Loucy (cell line): ENCODE data around the gene RLN2.
A peak's percentile ranks its signal among the peaks of the same experiment; 100 is the strongest.
"Not testable (repeated sequence)": the region's sequence is repeated elsewhere in the genome, so short reads cannot be mapped to it uniquely, and the experiment has no call there.

Experiments
- H2AFZ ChIP-seq: fragments of 200-600 bp; sonication (generic); 2 replicates; pipeline ENCODE4 v1.6.0; 2016; ENCODE audit warnings: antibody characterized with exemption, mild to moderate bottlenecking, low read length, moderate library complexity
- H3F3A ChIP-seq: fragments of 200-600 bp; 2 replicates; pipeline ENCODE4 v1.6.0; 2016; ENCODE audit warnings: antibody characterized with exemption, low read depth, mild to moderate bottlenecking
- H3K27me3 ChIP-seq: fragments of 200-600 bp; sonication (generic); 2 replicates; pipeline ENCODE4 v1.6.1; 2014; ENCODE audit warnings: low read length, mild to moderate bottlenecking; ENCODE audit not compliant: insufficient read depth, poor library complexity, severe bottlenecking
- H3K36me3 ChIP-seq: fragments of 200-600 bp; sonication (generic); 2 replicates; pipeline ENCODE4 v1.6.1; 2016; ENCODE audit warnings: low read length; ENCODE audit not compliant: insufficient read depth
- H3K4me1 ChIP-seq: fragments of 200-600 bp; sonication (generic); 2 replicates; pipeline ENCODE4 v1.5.1; 2014; ENCODE audit warnings: low read length, mild to moderate bottlenecking; ENCODE audit not compliant: insufficient read depth, poor library complexity, severe bottlenecking
- H3K4me2 ChIP-seq: fragments of 200-600 bp; sonication (generic); 2 replicates; pipeline ENCODE4 v1.6.0; 2014; ENCODE audit warnings: antibody characterized with exemption, low read length, low read depth, mild to moderate bottlenecking; ENCODE audit not compliant: poor library complexity, severe bottlenecking
- H3K4me3 ChIP-seq: fragments of 200-600 bp; sonication (generic); 2 replicates; pipeline ENCODE4 v1.5.1; 2014; ENCODE audit warnings: low read length, mild to moderate bottlenecking, mixed read lengths; ENCODE audit not compliant: poor library complexity, severe bottlenecking
- H3K79me2 ChIP-seq: fragments of 200-600 bp; sonication (generic); 2 replicates; pipeline ENCODE4 v1.6.1; 2014; ENCODE audit warnings: low read length; ENCODE audit not compliant: insufficient read depth
- H3K9ac ChIP-seq: fragments of 200-600 bp; sonication (generic); 2 replicates; pipeline ENCODE4 v1.6.0; 2014; ENCODE audit warnings: mild to moderate bottlenecking, low read depth, low read length, moderate library complexity; ENCODE audit not compliant: poor library complexity, severe bottlenecking
- H3K9me2 ChIP-seq: fragments of 200-600 bp; sonication (generic); replicated peaks from 2 replicates; pipeline ENCODE4 v1.6.1; 2016; ENCODE audit warnings: low read depth, low read length, mixed read lengths
- H3K9me3 ChIP-seq: fragments of 200-600 bp; sonication (generic); 2 replicates; pipeline ENCODE4 v1.6.1; 2014; ENCODE audit warnings: mild to moderate bottlenecking, antibody characterized with exemption, low read length, low read depth; ENCODE audit not compliant: insufficient read depth
- H4K20me1 ChIP-seq: fragments of 200-600 bp; sonication (generic); 2 replicates; pipeline ENCODE4 v1.6.0; 2014; ENCODE audit warnings: antibody characterized with exemption, low read length, mild to moderate bottlenecking; ENCODE audit not compliant: insufficient read depth, poor library complexity, severe bottlenecking
- CTCF ChIP-seq: fragments of 200-600 bp; sonication (generic); conservative IDR thresholded peaks from 2 replicates; pipeline ENCODE4 v1.5.1; 2014; ENCODE audit warnings: mild to moderate bottlenecking, antibody characterized with exemption, low read length
- EZH2phosphoT487 ChIP-seq: fragments of 200-600 bp; IDR thresholded peaks from 2 replicates; pipeline ENCODE4 v1.6.1; 2018; ENCODE audit warnings: antibody characterized with exemption, mild to moderate bottlenecking, moderate library complexity, borderline replicate concordance

The RLN2 gene

GRCh38 chr9:5303840-5304795 is at the start of gene RLN2:
RLN2 (minus strand) TSS chr9:5304716; CDS start chr9:5304580, 136 bp downstream.
- not testable (repeated sequence) for H3K4me2 ChIP-seq, H3F3A ChIP-seq, H4K20me1 ChIP-seq, H2AFZ ChIP-seq, H3K36me3 ChIP-seq, H3K9me3 ChIP-seq, H3K9me2 ChIP-seq, H3K9ac ChIP-seq, H3K27me3 ChIP-seq, H3K79me2 ChIP-seq, H3K4me3 ChIP-seq
- H3K4me1 ChIP-seq = peaks cover 39% of the 10 kb centered on the region

- Histone ChIP-seq H3K27me3 (no peaks in the 10 kb centered on the region), H3K79me2 (no peaks in the 10 kb centered on the region), H3K9me2 (no peaks in the 10 kb centered on the region), H3F3A (no peaks in the 10 kb centered on the region), H3K4me1 (peaks cover 22% of the 10 kb centered on the region), H3K9me3 (no peaks in the 10 kb centered on the region; the same call in 1 of the 2 replicates), H3K4me3 (no peak overlapping the region), H3K36me3 (no peaks in the 10 kb centered on the region), H4K20me1 (no peaks in the 10 kb centered on the region), H2AFZ (no peak overlapping the region), H3K9ac (no peak overlapping the region), H3K4me2 (no peak overlapping the region)
- no peak for TF ChIP-seq CTCF
- TF ChIP-seq EZH2phosphoT487 = no peak
These were observed 49.7 kb upstream of the RLN2 start for GRCh38 chr9:5354184-5354583.

GRCh38 chr9:5352637-5353248 is 48.2 kb upstream of the RLN2 start:
- Histone ChIP-seq H2AFZ (no peak overlapping the region), H3K9me3 (no peaks in the 10 kb centered on the region; the same call in 1 of the 2 replicates), H3K79me2 (no peaks in the 10 kb centered on the region), H3F3A (no peaks in the 10 kb centered on the region), H3K4me1 (peaks cover 22% of the 10 kb centered on the region), H3K4me3 (peak overlapping the region; percentile 23), H3K9me2 (no peaks in the 10 kb centered on the region), H3K4me2 (peak overlapping the region; percentile 52), H3K27me3 (no peaks in the 10 kb centered on the region), H4K20me1 (no peaks in the 10 kb centered on the region), H3K9ac (no peak overlapping the region), H3K36me3 (no peaks in the 10 kb centered on the region)
- TF ChIP-seq CTCF = no peak
- TF ChIP-seq EZH2phosphoT487 = no peak

GRCh38 chr9:5338992-5339981 is 34.8 kb upstream of the RLN2 start, which contains the start of gene RLN1:
RLN1 (minus strand) TSS chr9:5339876; CDS start chr9:5339746, 130 bp downstream.
- not testable (repeated sequence) for H3K4me3 ChIP-seq, H4K20me1 ChIP-seq, H3K79me2 ChIP-seq, H3K9me3 ChIP-seq, H3K9me2 ChIP-seq, H3K4me2 ChIP-seq, H3F3A ChIP-seq, H3K9ac ChIP-seq, H3K27me3 ChIP-seq, H3K36me3 ChIP-seq
- peaks cover 20% of the 10 kb centered on the region for H3K4me1 ChIP-seq
- peak within 1 kb of the TSS; percentile 59 for H2AFZ ChIP-seq
